Measurements from ENCODE around the gene KLHDC4.

KLHDC4 gene

GRCh38 chr16:87697792-87698191 is 68.0 kb downstream of the KLHDC4 start:
- no peak for DNase-seq

DNA sequence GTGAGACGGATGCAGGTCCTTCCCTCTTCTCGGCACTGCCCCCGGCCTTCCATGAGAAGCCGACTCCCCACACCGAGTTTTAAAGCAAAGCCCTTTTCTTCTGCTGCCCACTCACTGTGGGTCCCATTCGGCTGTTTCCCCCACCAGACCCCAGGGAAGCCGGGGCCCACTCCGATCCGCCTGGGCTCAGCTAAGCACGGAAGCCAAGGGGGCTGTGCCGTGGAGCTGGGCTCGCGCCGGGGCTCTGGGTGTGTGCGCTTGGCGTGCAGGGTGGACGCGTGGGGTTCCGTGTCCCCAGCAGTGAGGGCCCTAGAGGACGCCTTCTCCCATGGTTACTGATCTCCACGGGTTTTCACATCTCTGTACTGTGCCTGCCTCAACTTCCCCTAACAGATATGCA is 68.5 kb downstream of the KLHDC4 start:
- no peak for DNase-seq

DNA sequence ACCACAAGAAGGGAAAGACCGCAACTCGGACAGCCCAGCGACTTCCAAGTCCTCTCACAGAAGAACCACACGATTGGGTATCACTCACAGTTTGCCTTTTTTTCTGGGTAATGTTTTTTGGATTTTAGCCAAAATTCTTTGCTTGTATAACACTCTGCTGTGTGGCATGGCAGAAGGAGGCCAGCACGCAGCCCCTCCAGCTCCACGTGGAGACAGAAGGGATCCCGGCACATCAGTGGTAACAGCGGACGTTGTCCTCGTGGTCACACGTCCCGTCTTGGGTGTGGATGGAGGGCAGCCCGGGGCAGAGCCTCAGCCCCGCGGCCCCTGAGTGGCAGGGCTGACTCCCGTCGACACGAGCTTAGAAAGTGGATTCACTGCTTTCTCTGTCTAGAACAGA is 69.1 kb downstream of the KLHDC4 start:
- no peak for DNase-seq

GRCh38 chr16:87695534-87695933 is 70.3 kb downstream of the KLHDC4 start:
- no peak for DNase-seq

DNA sequence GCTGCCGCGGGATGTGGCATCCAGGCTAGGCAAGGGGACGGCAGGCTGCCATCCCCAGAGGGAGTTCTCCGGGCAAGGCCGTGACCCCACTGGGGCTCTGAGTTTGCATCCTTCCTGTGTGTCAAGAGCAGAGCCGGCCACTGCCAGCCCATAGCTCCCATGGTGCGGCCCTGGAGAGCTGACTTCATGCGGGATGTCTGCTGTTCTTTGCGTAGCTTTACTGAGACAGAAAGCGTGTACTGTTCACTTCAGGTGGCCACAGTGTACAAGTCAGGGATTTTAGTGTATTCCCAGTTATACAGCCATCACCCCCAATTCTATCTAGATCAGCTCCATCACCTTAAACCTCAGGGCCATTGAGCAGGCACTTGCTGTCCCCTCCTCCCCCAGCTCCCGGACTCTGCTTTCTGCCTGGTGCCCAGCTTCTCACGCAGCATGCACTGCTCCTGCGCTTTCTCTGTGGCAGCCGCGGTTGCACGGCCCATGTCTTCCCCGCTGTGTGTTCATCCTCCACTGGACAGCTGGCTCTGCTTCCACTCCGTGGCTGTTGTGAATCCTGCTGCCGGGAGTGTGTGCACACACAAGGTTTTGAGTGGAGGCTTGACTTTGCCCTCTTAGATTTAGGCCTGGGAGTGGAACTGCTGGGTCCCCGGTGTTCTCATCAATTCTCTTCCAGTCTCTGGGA is 71.2 kb downstream of the KLHDC4 start:
- DNase-seq, result no peak

DNA sequence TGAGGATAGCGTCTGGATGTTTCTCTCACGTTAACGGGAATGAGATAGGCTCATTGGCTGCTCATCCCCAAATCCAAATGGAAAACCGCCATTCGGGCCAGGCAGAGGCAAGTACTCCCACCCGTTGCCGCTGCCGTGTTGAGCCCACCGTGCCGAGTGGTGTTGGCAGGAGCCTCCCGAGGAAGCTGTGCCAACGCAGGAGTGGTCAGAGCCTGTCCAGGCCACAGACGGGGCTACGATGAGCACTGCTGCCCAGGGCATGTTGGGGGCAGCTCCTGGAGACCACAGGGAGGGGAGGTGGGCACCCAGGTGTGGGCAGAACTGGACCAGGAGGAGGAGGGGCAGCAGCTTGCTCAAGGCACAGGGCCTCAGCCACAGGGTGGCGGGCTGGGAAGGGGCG is 72.0 kb downstream of the KLHDC4 start:
- no peak for DNase-seq

DNA sequence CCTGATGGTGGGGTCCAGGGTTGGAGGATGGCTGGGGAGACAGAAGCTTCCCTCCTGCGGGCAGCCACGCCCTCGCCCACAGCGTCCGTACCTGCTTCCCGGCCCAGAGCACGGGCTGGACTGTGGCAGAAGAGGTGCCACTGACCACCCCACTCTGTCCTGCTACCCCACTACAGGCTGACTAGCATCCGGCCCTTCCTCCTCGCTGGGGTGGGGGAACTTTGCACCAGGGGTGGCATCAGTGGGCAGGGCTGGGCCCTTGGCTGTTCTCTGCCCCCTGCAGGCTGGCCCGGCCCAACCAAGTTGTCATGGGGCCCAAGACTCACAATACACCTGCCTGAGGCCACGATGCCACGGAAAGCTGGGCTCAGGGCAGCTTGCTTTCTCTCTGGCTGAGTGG is 73.0 kb downstream of the KLHDC4 start:
- no peak for DNase-seq

DNA sequence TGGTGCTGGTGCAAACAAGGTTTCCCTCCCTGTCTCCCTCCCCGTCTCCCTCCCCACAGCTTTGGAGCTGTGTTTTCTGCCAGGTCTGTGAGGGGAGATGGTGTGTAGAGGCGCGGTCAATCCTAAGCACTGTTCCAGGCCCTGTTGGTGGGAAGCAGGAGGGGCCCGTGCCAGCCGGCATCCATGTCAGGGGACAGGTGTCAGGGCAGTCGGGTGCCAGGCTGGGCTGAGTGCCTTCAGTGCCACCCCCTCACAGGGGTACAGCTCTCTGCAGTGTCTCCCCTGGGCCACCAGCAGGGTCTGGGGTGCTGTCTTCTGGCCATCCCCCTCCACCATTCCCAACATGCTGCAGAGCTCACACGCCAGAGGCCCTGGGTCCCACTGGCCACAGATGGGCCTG is 73.6 kb downstream of the KLHDC4 start:
- DNase-seq, result no peak

DNA sequence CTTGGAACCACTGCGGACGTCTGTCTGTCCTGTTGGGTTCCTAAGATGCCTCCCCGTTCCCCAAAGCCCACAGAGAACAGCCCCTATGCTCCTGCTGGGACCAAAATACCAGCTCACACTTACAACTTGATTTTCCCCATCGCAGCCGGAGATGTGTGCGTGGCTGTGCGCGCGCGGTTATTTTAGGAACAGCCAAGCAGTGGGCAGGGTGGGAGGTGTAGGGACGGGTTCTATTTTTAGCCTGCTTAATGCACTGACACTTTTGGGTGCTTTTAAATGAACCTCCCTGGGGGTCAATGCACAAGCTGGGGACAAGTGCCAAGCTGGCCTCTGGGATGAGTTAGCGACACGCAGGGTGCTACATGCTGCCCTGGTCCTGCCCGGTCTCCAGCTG is 74.1 kb downstream of the KLHDC4 start:
- no peak for DNase-seq

DNA sequence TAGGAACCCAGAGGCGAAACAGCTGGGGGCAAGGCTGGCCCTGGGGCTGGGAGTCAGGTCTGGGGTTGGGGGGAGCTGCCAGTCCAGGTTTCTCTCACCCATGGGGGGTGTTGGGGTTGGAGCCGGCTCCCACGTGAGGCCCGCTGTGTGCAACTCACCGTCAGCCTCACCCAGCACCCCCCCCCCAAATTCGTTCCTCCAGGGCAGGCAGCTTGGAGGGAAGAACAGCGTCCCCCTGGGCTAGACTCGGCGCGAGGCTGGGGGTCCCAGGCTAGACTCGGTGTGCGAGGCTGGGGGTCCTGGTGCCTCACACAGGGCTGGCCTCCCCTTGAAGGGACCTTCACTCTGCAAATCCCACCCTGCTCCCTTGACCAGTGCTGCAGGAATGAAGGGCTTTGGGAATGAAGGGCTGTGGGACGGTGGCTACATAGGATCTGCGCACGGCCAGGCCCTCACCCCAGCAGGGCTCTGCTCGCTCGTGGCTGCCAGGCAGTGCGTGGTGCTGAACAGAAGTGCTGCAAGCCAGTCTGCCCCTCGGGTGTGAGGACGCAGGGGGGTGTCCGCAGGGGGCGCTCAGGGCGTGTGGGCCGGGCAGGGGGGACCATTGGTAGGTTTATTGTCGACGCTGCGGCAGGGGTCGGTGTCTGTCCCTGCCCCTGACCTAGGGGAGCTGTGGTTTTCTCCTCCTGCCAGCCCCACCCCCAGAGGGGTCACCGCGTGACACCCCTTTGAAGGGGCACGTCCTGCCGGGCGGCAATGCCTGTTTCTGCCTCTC is 74.7 kb downstream of the KLHDC4 start:
- no peak for DNase-seq

DNA sequence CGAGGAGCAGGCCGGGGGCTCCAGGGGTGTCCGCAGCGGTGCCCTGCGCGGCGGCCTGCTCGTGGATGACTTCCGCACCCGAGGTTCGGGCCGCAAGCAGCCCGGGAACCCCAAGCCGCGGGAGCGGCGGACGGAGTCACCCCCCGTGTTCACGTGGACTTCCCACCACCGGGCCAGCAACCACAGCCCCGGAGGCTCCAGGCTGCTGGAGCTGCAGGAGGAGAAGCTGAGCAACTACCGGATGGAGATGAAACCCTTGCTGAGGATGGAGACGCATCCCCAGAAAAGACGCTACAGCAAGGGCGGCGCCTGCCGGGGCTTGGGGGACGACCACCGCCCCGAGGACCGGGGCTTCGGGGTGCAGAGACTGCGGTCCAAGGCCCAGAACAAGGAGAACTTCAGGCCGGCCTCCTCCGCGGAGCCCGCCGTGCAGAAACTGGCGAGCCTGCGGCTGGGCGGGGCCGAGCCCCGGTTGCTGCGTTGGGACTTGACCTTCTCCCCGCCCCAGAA is 75.8 kb downstream of the KLHDC4 start:
- DNase-seq, result no peak

DNA sequence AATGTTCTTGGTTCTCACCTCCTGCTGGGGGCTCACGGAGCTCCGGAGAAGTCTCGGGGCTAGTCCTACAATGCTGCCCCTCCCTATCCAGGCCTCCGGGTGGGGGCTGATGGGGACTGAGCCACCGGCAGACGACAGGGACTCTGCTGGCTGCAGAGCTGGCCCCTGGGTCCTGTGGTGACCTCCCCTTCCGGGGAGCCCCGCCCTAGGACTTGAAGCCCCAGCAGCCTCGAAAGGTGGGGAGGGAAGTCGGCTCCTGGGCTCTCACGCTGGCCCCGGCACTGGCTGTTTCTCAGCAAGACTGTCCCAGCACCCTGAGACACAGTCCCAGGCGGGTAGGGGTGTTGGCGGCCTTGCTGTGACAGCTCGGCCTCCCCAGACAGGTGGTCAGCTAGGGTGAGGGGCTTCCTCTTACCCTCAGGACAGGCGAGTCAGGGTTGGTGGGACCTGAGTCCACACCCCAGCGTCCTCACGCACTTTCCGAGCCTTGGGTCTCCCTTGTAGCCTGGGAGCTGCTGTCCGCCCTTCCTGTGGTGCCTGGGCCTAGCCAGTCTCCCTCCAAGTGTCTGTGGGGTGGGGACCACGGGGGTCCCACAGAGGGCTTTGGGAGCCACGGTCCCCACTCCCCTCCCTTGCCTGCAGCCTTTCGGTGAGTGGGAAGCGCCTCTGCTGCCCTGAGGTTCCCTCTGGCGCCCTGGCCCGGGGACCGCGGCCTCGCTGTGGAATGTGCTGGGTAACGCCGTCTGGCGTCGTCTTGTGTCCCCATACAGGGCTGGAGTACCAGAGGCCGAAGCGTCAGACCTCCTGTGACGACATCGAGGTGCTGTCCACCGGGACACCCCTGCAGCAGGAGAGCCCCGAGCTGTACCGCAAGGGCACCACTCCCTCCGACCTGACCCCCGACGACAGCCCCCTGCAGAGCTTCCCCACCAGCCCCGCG is 76.6 kb downstream of the KLHDC4 start:
- DNase-seq, result no peak

DNA sequence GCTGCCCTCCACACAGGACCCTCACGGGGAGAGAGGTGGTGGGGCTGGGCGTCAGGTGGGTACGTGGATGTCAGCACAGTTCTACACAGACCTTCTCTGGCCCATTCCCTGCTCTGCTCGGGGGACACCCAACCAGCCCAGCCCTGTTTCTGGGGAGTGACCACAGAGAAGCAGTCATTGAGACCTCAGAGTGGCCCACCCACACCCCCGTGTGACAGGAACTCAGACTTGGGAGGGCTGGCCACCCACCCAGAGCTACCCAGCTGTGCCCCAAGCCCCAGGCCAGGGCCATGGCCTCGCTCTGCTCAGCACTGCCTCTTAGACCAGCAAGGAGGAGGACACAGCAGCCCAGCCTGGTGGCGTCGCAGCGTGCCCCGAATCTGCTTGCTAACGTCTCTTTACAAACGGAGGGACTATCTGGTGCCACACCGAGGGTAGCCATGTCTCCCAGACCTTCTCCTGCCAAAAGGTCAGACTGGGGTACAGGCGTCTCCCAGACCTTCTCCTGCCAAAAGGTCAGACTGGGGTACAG is 77.7 kb downstream of the KLHDC4 start:
- DNase-seq, result no peak

- no peak for DNase-seq
These were observed 78.5 kb downstream of the KLHDC4 start for GRCh38 chr16:87687126-87687910.

- no peak for DNase-seq
These were observed 79.1 kb downstream of the KLHDC4 start for GRCh38 chr16:87686697-87687096.

DNA sequence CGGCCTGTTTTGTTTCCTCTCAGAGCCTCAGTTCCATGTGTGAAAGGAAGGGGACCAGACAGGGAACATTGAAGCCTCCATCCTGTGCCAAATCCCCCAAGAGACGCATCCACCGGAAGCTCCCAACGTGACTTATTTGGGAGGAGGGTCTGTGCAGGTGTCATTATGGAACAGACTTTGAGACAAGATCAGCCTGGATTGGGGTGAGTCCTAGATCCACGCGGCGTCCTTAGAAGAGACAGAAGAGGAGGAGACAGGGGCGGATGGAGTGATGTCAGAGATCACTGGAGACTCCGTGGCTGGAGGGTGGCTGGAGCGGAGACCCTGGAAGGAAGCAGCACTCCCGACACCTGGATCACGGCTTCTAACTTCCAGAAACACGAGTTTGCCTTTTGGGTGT is 80.0 kb downstream of the KLHDC4 start:
- DNase-seq, result no peak

DNA sequence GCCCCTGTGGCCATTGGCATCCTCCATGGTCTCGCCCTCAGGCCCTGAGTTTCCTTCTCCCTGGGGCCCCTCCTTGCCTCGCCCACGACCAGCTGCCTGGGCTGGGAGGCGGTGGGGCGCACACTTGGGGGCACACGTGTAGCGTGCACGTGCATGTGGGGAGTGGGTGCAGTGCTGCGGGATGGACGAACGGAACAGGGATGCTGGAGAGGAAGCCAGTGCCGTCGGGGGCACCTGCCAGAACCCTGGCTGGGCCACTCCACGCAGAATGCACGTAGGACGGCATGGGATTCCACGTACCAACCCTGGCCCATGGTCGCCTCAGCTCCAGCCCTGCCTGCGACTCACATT is 80.4 kb downstream of the KLHDC4 start:
- no peak for DNase-seq

GRCh38 chr16:87684711-87685404 is 80.9 kb downstream of the KLHDC4 start:
- no peak for DNase-seq

GRCh38 chr16:87684106-87684677 is 81.6 kb downstream of the KLHDC4 start:
- no peak for DNase-seq

- no peak for DNase-seq
These were observed 82.9 kb downstream of the KLHDC4 start for GRCh38 chr16:87682852-87683399.

Measured in effector CD8-positive, alpha-beta T cell (primary cell).